GM18498 (cell line): ENCODE measurements around the gene MINDY4.

Experiments used
- ATAC-seq: cut with Tn5 transposase; IDR thresholded peaks from one replicate; pipeline ENCODE4 v1.9.1; 2021; ENCODE audit warnings: mild to moderate bottlenecking, moderate library complexity; ENCODE audit not compliant: unreplicated experiment

Gene MINDY4

DNA sequence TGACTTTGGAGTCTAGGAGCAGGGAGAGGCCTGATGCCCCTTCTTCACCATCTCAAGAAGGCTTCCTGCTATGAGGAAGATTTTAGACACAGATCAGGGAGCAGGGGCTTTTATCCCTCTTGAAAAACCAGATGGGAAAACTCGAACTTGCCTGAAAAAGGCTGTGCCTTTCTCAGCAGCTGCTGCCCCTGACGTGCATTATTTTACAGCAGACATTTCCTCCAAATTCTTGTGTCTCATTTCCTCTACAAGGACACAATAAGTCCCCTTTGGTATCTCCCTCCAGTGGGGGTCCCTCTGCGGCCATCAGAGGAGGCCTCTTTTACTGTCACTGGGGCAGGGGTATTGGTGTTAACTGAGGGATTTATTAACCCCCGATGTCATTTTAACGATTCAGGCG is 102.4 kb downstream of the MINDY4 start:
- no peak for ATAC-seq

DNA sequence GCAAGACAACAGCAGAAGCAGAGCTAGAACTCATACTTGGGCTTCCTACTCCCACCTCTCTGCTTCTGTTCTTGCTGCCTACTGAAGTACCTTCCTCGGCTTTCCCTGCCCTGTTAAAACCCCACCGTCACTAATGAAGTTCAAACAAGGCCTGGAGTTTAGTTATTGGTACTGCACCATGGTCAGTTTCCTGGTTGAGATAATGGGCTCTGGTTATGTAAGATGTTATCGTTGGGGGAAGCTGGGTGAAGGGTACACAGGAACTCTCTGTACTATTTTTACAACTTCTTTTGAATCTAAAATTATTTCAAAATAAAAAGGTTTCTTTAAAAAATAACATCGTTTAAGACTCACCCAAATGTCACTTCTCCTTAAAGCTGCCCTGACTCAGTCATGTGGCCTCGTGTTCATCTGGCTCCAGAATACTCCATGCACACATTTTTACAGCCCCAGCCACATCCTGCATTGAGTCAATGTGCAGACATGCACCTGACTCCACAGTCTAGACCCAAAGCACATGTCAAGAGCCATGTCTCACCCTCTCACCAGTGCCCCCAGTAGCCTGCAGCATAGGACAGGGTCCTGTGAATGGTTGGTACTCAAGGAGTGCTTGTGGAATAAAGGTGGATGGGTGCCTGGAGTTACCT is 103.6 kb downstream of the MINDY4 start:
- ATAC-seq = no peak

DNA sequence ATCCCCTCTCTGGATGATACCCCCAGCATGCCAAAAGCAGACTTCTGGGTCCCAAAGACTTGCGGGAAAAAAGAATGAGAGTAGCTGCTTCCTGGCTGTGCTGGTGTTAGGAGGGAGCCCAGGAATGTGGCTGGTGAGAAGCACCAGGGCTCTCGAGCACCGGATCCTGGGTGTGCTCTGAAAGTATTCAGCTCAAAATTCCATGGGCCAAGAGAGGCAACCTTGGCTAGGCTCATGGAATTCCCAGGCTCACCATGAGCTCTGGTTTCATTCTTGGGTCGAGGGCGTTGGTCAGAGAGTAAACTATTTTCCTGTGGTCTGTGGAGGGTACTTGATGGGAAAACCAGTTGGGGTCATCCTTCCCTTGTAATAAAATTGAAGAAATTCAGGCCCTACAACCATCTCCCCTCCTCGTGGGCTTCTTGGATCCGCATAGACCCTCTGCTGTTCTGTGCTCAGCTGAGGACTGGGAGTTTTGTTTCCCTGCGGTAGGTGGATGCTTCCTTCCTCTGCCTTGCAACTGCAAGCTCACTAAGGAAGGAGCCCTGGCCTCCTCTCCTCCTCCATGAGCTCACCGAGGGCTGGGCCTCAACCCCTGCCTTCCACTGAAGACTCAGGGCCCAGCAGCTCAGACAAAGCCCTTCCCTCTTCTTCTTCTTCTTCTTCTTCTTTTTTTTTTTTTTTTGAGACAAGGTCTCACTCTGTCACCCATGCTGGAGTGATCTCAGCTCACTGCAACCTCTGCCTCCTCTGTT is 106.0 kb downstream of the MINDY4 start:
- no peak for ATAC-seq

DNA sequence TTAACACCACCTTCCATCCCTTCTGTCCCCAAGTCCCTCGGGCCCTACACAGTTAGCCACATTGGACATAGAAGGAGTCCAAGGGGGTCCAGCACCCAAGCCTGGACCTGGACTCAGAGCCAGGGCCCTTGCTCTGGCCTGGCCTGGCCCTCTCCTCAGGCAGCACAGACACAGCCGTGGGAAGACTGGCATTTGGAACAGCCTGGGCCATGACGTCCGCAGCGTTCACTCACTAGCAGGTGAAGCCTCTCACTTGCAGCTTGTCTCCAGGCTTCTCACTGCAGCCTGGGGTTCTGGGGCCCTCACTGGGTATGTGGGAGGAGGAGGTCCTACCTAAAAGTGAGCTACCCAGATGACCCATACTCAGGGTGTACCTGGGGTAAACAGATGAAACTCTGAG is 106.8 kb downstream of the MINDY4 start:
- ATAC-seq = no peak

DNA sequence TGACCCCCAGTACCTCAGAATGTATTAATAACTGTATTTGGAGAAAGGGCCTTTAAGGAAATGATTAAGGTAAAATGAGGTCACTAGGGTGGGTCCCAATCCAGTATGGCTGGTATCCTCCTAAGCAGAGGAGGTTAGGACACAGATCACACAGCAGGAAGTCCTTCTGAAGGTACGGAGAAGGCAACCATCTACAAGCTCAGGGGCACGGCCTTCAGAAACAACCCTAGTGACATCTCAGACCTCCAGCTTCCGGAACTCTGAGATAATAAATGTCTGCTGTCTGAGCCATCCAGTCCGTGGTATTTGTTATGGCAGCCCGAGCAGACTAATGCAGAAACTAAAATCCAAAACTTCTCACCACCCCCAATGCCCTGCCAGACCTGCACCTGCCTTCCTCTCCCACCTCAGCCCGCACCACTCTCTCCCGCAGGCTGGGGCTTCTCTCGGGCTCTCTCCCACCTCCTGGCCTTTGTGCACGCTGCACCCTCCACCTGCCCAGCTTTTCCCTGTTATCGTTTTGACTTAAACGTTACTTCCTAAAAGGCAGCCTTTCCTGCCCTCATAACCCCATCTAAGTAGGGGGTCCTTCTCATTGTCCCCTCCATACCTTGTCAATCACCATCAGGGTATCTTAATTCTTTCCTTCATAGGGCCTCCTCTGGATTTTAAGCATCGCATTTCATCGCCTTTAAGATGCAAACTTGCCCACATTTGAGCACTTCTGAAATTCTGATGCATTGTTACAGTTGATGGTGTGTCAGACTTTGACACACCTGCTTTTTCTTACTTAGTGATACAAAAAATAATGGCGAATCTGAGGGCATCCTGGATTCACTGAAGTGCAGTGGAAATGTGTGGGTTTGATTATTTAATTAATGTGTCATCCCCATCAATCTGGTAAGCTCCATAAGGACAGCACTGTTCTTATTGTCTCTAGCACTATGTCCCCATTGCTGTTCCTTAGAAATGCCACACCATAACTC is 108.2 kb downstream of the MINDY4 start:
- no peak for ATAC-seq

DNA sequence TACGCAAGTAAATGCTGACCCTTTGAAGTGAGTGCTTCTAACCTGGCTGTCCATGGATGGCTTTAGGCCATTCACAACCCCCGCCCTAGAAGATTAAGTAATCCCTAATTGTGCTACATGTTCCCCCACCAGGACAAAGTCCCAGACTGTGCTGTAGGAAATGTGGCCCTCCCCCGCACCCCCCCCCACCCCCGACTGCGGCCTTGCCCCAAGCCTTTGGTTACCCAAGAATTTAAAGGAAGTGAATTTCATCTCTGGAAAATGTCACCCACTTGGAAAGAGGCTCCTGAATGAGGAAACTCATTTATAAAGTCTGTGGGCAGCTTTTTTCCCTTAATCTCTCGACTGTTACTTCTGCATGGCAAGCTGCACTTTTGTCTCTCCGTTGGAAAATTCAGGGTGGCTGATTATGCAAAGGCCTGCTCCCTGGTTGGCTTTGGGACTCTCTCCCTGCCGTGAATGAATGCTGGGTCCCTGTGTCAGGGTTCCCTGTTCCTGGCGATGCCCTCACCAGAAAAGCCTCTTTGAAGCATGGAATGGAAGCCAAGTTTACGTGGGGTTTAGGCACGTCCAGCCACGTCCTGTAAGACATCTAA is 109.0 kb downstream of the MINDY4 start:
- ATAC-seq = no peak

DNA sequence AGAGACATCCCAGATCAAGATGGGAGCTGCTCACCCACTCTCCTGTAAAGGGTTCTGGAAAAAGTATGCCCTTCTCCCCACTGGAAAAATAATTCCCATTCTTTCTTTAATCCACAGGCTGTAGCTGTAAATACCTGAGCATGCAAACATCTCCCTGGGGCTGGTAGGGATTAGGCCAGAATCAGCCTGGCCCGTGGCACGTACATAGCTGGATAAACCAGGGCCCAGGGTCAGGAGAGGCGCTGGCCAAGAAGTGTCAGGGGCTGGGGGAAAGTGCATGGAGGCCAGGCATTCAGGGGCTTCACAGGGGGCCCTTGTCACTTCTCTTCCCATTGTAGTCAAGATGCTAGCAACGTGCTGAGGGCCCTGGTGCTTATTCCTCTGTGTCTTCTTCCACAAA is 109.7 kb downstream of the MINDY4 start:
- ATAC-seq = no peak

DNA sequence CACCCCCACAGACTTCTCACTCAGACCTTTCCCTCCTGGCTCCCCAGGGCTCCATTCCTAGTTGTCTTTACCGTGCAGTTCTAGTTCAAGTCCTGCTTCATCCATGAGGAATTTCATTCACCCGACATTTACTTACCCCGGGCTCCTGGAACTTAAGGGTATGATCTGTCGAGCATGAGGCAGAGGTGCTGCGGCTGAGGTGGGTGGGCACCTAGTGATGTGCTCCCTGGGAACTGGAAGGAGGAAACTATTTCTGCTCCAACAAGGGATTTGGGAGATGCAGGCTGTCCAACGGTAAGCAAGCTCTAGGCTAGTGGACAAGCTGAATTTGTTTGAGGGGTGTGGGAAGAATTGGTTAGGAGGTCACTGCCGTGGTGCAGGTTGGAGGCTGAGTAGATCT is 110.2 kb downstream of the MINDY4 start:
- no peak for ATAC-seq

DNA sequence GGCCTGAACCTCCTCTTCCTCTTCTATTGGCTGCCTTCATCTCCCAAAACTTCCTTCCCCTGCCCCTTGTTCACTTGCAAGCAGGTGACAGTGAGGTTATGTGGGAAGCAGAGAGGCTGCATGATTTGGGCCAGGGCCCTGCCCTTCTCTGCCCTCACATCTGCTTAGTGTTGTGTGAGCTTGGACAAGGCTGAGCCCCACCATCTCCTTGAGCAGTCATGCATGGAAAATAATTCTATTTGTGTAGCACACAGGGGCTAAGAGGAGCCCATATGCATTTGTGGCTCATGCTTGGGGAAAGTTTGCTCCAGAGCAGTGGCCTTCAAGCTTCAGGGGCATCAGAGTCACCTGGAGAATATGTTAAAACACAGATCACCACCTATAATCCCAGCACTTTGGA is 113.7 kb downstream of the MINDY4 start:
- ATAC-seq = no peak

DNA sequence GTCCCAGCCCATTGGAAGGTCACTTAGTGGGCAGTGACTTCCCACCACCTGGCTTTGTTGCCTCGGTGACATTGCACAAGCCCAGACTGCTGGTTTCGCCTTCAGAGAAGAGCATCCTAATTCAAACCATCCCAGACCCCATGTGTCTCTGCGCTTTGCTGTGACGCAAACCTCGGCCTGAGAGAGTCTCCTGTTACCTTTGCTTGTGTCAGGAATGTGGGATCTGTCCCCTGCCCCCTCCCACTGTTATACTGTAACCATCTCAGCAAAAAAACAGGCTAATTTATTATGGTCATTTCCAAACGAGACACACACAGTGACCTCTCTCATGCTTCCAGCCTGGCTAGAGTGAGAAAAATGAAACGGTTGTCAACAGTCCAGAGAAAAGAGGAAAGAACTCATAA is 115.4 kb downstream of the MINDY4 start:
- no peak for ATAC-seq

DNA sequence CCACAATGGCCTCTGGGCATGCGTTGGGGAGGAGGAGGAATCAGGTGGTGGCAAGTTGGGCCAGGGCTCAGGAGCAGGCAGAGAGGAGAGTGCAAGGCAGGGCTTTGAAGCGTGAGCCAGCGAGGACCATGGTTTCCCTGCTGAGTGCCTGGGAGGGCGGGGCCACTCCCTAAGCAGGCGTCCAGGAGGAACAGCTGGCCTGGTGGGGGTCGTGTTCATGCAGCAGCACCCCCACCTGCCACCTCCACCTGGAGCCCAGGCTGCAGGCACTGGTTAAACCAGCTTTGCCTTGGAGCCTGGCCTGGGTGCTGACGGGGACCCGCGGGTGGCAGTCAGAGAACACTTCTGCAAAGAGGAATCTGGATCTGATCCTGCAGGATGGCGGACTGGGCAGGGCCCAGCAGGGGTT is 116.3 kb downstream of the MINDY4 start:
- ATAC-seq = no peak

DNA sequence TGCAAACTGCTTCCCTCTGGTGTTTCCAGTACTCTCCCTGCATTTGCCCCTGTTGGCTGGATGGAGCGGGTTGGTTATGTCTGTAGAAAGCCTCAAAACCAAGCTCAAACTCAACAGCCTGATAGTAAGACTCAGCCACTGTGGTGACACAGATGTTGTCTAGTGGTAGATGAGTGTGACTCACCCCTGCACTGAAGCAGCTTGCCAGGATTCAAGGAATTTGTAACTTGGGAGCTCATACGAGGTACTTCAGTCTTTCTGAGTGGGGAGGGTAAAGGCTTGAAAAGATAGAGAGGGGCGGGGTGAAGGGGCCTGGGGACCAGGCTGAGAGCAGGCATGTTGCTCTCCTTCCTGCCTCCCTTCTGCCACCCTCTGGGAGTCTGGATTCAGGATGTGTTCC is 117.5 kb downstream of the MINDY4 start:
- no peak for ATAC-seq

DNA sequence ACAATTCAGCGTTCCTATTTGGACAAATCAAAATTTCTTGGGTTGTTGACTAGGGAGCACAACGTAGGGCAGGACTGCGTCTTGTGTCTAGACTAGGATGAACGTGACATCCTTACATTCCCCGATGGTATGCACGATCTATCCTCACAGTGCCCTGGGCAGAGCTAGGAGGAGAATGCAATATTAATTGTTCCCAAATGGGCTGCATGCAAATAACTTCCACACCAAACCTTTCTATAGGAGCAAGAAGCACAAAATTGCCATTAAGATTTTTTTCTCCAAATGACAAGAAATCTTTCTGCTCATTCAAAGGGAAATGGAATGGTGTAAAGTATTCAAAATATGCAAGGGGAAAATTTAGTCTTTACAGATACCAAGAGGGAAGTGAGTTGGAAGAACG is 119.0 kb downstream of the MINDY4 start:
- no peak for ATAC-seq

DNA sequence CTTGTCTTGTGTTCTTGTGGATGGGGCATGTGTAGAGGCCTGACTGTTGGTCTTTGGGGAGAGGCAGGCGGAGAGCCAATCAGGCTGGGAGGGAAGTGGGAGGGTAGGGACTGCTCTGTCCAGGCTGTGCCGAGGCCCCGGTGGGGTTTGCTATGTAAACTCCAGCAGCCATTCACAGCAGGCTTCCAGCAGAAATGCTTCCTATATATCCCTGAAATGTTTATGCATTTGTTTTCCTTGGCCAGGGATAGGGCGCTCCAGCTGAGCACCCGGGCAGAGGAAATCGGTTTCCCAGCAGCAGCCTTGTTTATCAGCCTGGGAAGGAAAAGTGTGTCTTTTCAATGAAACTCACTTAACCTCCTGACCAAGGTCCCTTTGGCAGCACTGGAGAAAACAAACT is 122.1 kb downstream of the MINDY4 start:
- no peak for ATAC-seq

DNA sequence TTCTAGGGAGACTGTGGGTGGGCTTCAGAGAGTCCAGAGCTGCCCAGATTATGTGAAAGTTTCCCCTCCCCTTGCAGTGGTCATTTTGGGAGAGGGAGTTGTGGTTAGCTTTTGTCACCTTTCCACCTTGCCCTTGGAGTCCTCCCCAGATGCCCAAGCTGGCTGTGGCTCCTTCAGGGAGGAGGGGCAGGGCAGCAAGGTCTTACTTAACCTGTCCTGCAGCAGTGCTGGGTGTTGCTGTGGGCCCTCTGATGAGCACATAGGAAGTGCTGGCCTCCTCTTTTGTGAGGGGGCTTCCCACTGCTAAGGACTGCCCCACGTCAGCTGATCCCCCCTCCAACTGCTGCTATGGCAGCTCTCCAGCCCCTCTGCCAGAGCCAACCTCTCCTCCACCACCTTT is 122.8 kb downstream of the MINDY4 start:
- no peak for ATAC-seq

DNA sequence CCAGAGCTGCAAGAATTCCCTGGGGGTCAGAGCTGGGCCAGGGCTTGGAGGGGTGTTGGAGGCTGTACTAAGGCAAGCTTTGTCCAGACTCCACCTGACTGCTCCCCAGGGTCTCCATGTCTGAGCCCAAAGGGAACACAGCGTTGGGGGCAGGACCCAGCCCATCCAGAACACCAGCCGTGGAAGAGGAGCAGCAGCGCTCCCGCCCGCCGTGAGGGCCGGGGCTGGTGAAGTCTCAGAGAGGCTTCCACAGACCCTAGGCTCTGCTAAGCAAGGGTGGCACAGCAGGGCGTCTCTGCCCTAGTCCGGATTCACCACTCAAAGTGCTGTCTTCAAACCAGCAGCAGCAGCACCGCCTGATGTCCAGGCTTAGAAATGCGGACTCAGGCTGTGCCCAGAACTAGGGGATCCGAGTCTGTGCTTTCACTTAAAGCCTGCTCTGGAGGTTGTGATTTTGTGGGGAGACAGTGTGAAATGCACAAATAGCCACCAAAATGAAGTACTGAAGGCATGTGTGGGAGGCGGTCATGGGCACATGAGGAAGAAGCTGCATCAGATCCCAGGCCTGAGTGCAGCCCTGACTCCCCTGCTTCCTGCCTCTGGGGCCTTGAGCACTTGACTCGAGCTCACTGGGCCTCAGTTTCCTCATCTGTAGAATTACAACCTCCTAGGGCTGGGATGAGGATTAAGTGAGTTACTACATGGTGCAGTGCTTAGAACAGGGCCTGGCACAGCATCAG is 123.8 kb downstream of the MINDY4 start:
- no peak for ATAC-seq

DNA sequence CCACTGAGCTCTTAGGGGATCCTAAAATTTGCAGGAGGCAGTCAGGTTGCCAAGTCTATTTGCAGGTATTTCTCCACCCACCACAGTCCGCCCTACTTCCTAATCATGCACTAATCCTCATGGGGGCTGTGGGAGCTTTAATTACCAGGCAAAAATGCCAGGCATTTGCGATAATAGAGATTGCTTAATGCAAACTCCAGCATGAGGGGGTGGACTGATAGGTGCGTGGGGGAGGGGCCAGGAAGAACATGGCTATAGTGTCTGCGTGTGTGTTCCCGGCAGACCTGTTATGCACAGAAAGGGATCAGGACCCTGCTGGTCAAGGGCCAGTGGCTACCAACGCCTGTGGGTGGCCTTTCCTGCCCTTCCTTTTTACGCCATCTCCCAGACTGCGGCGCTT is 124.8 kb downstream of the MINDY4 start:
- ATAC-seq = no peak

DNA sequence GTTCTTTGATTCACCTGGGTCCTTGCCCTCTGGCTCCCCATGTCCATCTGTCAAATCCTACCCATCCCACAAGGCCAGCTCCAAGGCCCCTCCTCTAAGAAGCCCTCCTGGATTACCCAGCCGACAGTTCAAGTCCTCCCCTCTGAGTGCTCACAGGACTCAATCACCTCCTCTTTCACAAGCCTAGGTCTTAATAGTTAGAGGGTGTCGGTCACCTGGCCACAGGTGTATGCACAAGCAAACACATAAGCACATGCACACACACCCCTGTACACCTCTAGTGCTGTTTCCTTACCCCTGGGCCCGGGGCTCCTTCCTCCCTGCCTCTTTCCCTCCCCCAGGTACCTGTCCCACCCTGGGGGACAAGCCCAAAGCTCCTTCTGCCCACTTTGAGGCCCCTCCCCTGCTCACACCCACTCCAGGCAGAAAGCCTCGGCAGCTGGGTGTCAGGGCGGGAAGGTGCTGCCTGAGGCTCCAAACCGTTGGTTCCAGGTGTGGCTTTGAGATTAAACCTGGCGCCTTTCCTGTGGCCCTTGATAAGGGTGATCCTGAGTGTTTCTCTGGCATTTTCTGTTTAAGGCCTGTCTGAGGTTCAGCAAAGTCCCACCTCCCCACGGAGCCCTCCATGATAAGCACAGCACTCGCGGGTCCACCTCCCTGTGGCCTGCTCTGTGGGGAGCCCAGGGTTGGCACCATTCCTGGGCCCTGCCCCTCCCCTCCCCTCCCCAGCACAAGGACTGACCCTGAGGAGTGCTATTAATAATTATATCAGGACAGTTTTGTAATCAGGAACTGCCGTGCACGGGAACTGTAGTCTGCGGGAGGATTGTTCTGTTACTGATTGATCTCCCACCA is 125.8 kb downstream of the MINDY4 start:
- no peak for ATAC-seq

DNA sequence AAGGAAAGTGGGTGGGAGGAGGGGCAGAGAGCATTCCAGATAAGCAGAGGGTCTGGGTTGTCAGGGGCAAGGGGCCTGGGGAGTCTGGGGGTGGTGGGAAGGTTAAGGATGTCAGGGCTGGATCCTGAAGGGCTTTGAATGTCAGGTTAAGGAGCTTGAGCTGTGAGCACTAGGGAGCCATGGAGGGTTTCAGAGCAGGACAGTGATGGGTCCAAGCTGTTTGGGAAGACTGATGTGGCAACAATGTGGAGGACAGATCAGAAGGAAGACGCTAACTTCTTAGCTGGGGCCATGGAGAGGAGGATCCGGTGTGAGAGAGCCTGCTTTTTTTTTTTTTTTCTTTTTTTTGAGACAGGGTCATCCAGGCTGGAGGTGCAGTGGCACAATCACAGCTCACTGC is 126.6 kb downstream of the MINDY4 start:
- no peak for ATAC-seq

DNA sequence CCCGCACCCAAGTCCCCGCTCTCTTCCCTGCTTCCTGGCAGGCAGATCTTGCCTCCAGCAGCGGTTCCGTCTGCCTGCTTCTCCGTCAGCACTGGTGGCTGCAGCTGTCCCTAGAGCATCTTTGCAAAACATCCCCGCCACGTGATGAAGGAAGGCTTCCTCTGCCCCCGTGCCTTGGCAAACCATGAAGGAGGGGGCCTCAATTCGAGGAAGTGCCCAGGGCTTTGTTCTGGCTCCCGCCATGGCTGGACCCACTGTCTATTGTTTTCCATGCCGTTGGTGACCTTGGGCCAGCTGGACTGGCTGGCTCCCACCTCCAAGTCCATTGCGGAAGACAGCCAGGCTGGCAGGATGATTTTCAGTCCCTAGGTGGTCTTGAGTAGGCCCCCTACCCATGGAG is 127.2 kb downstream of the MINDY4 start:
- ATAC-seq = no peak
